GM18520 (cell line): ENCODE results near the gene ACTN3.
"Not testable (repeated sequence)": the region's sequence is repeated elsewhere in the genome, so short reads cannot be mapped to it uniquely, and the experiment has no call there.

Experiments
- ATAC-seq: cut with Tn5 transposase; IDR thresholded peaks from one replicate; pipeline ENCODE4 v1.9.1; 2021; ENCODE audit not compliant: unreplicated experiment

Gene ACTN3

GRCh38 chr11:66544952-66545351 lies 1.8 kb upstream of the ACTN3 start:
- ATAC-seq, result not testable (repeated sequence)

GRCh38 chr11:66545701-66546367 lies 869 bp upstream of the ACTN3 start, which contains the start of gene ZDHHC24:
ZDHHC24 (minus strand) TSS chr11:66546048; CDS start chr11:66546003, 45 bp downstream.
- ATAC-seq, result peak; percentile 79

GRCh38 chr11:66546966-66547661 lies 411 bp downstream of the ACTN3 start:
- no peak for ATAC-seq

GRCh38 chr11:66547662-66548009 lies 933 bp downstream of the ACTN3 start:
- ATAC-seq, result no peak

- ATAC-seq, result no peak
These were observed 1.3 kb downstream of the ACTN3 start for GRCh38 chr11:66548041-66548440.

GRCh38 chr11:66548774-66549630 lies 2.3 kb downstream of the ACTN3 start:
- ATAC-seq, result no peak

- ATAC-seq, result no peak
These were observed 3.0 kb downstream of the ACTN3 start for GRCh38 chr11:66549696-66550095.

- no peak for ATAC-seq
These were observed 4.2 kb downstream of the ACTN3 start for GRCh38 chr11:66550887-66551286.

GRCh38 chr11:66554602-66555001 lies 7.9 kb downstream of the ACTN3 start:
- ATAC-seq, result no peak

GRCh38 chr11:66555416-66555815 lies 8.7 kb downstream of the ACTN3 start:
- ATAC-seq, result no peak

- ATAC-seq, result no peak
These were observed 9.4 kb downstream of the ACTN3 start for GRCh38 chr11:66556086-66556485.

- no peak for ATAC-seq
These were observed 11.1 kb downstream of the ACTN3 start for GRCh38 chr11:66557733-66558326.

GRCh38 chr11:66559142-66559865 lies 12.6 kb downstream of the ACTN3 start:
- no peak for ATAC-seq

- no peak for ATAC-seq
These were observed 13.4 kb downstream of the ACTN3 start for GRCh38 chr11:66559866-66560676.

- ATAC-seq, result no peak
These were observed 14.7 kb downstream of the ACTN3 start for GRCh38 chr11:66561178-66561974.

- ATAC-seq, result no peak
These were observed 15.2 kb downstream of the ACTN3 start for GRCh38 chr11:66561975-66562248.

- ATAC-seq, result no peak
These were observed 15.6 kb downstream of the ACTN3 start for GRCh38 chr11:66562275-66562674.

GRCh38 chr11:66562907-66563583 lies 16.3 kb downstream of the ACTN3 start:
- ATAC-seq, result no peak

GRCh38 chr11:66563832-66564231 lies 17.1 kb downstream of the ACTN3 start:
- ATAC-seq, result no peak
